Anterior cingulate cortex (tissue), 58 donors: ENCODE data around the gene TULP4.
A peak's percentile ranks its signal among the peaks of the same experiment; 100 is the strongest.

Experiments
- DNase-seq, 58 donors: peaks; one replicate each; lab custom pipeline; 2025; lab: John Stamatoyannopoulos, UW

TULP4 gene

GRCh38 chr6:158411998-158412397 is 99.7 kb downstream of the TULP4 start:
- no peak for DNase-seq

- DNase-seq: peak in 1 of 58 donors; percentile 9
Observed at GRCh38 chr6:158413028-158413427, 100.8 kb downstream of the TULP4 start.

DNA sequence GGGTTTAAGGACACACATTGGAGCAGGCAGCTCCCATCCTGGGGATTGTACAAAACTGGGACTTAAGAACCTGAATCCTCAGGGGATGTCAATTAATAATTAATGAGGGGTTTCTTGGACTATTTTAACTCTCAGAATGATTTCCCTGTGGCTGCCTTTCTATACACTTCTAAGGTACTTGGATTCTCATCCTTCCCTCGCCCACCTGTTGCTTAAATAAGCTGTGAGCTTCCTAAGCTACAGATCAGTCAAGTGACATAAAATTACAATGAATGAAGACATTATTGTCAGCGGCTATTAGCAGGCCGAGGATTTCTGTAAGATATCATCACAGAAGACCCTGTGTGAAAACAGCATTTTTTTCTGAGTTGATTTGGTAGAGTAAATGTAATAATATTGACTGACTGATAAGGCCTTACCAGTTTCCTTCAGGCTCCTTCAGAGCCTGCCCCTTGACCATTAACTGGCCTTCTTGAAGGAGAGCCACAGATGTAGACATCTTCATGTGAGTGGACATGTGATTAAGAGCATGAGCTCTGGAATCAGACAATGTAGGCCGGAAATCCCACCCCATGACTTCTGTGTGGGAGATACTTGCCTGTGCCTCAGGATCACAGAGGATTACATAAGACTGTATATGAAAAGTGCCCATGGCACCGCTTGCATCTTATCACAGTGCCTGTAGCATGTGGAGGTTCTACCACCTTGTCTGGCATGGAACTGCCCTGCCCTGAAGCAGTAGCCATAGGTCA is 101.7 kb downstream of the TULP4 start:
- no peak for DNase-seq

DNA sequence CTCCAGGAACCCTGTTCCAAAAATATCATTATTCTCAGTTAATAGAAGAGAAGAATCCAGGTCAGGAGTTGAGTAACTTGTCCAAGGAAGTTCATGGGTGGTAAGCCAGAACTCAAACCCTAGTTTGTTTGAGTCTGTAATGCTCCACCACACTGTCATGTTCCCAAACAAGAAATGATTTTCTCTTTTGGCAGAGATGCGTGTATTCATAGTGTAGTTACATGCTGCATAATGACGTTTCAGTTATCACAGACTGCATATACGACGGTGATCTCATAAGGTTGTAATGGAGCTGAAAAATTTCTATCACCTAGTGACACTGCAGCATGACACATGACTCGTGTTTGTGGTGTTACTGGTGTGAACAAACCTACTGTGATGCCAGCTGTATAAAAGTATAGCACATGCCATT is 102.6 kb downstream of the TULP4 start:
- no peak for DNase-seq

DNA sequence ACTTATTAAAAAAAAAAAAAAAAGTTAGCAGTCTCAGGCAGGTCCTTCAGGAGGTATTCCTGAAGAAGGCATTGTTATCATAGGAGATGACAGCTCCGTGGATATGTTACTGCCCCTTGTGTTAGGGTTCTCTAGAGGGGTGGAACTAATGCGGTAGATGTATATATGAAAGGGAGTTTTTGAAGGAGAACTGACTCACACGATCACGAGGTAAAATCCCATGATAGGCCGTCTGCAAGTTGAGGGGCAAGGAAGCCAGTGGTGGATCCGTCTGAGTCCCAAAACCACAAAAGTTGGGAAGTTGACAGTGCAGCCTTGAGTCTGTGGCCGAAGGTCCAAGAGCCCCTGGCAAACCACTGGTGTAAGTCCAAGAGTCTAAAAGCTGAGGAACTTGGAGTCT is 103.4 kb downstream of the TULP4 start:
- DNase-seq: no peak

DNA sequence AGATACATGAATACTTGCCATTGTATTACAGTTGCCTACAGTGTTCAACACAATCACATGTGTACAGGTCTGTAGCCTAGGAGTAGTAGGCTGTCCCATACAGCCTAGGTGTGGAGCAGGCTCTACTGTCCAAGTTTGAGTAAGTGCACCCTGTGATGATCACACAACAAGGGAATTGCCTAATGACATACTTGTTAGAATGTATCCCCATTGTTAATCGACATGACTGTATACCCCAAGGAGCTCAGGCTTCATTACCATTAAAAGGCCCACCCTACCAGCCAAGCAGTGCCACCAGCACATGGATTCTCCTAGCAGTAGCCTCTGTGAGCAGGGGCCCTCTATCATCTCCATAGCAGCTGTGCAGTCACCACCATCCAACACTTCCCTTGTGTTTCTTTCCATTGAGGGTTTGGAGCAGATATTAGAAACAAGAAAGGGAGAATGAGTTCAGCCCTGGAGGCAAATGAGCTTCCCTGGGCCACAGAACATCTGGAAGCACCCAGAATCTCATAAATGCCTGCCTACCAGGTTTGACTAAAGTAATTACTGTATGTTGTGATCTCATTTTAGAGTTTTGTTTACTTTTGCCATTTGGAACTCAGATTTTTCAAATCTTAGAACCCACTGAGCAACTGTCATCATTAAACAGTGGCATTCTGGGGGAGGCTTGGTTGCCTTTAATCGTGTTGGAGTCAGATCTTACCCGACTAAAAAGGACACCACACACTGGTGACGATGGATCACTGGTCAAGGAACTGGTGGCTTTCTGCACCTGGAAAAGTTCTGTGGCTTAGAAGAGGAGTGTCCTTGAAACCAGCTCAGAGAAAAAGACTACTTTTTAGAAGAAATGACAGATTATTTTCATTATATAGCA is 104.9 kb downstream of the TULP4 start:
- no peak for DNase-seq

- peak in 24 of 58 donors; percentile 11 to 69 (median 36) for DNase-seq
Observed at GRCh38 chr6:158417760-158418098, 105.5 kb downstream of the TULP4 start.

DNA sequence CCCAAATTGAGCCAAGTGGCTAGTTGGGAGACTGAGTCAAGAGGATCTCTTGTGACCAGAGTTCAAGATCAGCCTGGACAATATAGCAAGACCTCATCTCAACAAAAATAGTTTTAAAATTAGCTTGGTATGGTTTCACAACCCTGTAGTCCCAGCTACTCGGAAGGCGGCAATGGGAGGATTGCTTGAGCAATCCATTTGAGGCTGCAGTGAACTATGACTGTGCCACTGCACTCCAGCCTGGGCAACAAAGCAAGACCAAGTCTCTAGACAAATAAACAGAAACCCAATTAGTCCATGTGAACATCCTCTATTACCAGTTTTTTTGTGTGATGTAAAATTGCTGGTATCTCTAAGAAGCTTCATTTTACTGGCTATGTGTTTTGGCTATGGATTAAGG is 106.2 kb downstream of the TULP4 start:
- no peak for DNase-seq

GRCh38 chr6:158419339-158419909 is 107.2 kb downstream of the TULP4 start:
- DNase-seq: no peak

- DNase-seq: no peak
Observed at GRCh38 chr6:158421381-158421780, 109.1 kb downstream of the TULP4 start.

DNA sequence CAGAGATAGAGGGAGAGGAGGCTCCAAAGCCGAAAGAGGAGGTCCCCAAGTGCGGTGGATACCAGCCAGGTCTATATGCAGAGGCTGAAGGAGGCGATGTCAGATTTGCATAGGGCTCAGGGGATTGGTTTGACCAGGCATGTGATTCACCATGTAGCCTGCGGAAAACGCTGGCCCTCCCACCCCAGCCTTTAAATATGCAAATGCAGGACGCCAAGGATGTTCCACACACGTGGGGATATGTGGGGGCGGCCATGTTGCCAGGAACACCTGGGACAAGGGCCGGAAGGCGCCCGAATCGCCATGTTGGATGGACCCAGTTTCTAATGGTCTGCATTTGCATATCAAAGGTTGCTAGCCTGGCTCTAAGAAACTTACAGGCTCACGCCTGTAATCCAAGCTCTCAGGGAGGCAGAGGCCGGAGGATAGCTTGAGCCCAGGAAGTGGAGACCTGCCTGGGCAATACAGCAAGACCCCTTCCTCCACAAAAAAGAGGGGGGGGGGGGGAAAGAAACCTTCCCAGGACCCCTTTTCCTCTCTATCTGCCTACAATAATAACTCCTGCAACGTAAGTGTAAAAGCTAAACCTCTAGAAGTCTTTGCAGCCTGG is 110.5 kb downstream of the TULP4 start:
- no peak for DNase-seq

DNA sequence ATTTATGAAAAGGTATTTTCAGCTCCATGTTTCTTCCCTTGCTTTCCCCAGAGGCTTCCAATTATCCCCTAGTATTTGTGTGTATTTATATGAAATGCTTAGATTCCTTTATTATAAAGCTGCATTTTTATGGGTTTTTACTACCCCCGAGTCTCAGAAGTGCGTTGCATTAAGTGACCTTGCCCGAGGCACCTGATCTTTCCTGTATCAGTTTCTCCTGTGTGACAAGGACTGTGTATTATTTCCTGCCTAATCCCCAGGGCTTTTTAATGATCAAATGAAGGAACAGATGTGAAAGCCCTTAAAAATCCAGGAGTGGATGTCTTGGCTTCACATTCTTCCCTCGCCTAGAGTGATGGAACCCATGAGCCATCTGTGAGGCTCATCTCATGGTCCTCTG is 118.8 kb downstream of the TULP4 start:
- DNase-seq: no peak

GRCh38 chr6:158431560-158431959 is 119.3 kb downstream of the TULP4 start:
- no peak for DNase-seq

DNA sequence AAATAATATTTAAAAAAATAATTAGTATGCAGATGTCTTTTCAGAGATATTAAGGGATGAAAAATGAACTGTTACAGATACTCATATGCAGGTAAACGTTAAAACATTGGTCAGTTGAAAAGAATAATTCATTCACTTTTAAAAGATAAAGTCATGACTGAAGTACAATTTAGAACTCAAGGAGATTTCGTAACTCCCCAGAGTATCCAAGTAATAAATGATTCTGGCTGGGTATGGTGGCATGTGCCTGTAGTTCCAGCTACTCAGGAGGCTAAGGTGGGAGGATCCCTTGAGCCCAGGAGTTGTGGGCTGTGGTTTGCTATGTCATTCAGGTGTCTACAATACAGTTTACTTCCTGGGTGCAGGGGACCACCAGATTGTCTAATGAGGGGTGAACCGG is 125.3 kb downstream of the TULP4 start:
- DNase-seq: no peak

DNA sequence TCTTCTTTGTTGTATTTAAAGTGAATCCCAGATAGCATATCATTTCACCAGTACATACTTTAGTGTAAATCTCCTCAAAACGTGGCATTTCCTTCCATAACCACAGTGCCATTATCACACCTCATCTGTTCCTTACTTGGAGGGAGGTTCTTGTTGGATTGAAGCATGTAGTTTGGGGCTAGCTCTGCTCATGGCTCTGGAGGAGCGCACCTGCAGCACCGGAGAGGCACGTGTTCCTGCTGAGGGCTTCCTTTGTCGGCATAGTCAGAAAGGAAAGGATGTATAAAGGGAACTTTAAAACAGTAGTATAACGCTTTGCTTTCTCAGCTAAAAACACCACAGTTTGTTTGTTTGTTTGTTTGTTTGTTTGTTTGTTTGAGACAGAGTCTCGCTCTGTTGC is 126.0 kb downstream of the TULP4 start:
- no peak for DNase-seq

- no peak for DNase-seq
Observed at GRCh38 chr6:158439255-158439654, 127.0 kb downstream of the TULP4 start.

DNA sequence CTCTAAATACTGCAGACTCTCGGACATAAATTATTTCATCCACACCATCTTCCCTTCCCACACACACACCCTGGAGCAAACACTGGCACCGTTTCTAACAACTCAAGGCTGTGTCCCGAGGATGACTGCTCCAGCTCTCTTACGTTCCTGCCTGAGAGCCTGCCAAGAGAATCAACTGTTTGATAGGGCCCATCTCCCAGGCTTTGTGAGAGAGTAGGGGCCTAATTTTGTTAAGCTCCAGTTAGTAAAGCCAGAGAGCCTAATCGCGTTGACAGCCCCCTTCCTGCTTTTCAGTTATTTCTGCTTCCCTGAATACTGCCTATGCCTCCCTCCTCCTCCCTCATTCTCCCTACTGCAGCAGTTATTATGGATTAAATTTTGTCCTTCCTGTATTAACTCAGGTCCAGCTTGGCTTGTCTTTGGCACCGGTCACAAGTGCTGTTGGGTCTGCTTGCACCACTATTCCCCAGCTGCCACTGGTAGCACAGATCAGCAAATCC is 129.5 kb downstream of the TULP4 start:
- peak in 5 of 58 donors; percentile 20 to 27 (median 24) for DNase-seq

- no peak for DNase-seq
Observed at GRCh38 chr6:158442306-158442705, 130.0 kb downstream of the TULP4 start.

DNA sequence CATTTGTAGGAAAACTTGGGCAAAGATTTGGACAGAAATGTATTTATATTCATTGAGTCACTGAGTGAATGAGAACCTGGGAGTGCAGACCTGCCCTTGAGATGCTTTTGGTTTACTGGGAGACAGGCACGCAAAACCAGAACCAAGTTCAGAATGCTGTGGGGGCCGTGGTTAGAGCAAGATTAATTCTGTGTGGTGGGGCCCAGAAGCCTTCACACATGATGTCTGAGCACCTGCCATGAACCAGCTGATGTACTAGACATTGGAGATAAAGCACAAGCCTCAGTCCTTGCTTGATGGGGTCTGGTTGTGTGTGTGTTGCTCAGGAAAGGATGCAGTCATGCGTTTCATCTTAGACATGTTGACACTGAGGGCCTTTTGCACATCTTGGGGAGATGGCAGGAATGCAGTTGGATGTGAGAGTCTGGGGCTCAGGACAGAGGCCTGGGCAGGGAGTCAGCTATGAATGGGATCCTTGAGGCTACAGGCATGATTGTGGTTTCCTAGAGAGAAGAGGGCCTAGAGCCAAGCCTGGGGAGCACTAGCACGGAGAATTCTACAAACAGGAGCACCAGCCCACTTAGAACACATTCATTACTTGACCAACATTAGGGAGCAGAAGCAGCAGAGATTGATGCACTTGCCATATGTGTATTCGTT is 133.3 kb downstream of the TULP4 start:
- DNase-seq: no peak

GRCh38 chr6:158448856-158449255 is 136.6 kb downstream of the TULP4 start:
- no peak for DNase-seq
